Endometrium (tissue), 2 donors: ENCODE measurements around the gene C9orf152.
"Not testable (repeated sequence)": the region's sequence is repeated elsewhere in the genome, so short reads cannot be mapped to it uniquely, and the experiment has no call there.

Experiments
- FAIRE-seq: peaks from 2 replicates; lab custom pipeline; 2012; peaks lifted over from hg19 to GRCh38; lab: Jason Lieb, UNC
- donor health status: control.
- donor health status: control.

Gene C9orf152

DNA sequence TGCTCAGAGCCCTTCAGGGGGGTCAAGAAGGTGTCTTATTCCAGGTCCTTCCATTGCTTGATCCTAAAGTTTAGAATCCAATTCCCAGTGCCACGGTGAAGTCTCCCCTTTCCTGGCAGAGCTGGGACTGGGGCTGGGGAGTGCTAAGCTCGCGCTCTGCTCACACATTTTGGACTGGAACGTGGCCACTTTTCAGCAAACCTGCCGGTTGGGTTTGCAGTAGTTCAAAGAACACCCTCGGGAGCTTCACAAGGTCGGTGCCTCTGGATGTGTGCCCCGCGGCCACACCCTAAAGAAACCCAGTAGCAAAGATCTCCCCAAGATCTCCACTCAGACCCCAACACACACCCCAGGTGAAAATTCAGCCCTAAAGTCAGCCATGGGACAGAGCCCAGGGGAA lies at the start of gene C9orf152:
Gene C9orf152 (minus strand): TSS at position 129 of the 400 bp plus-strand sequence. CDS start 580 bp downstream, outside the sequence.
- FAIRE-seq = no peak

- no peak for FAIRE-seq
Observed at GRCh38 chr9:110257097-110257841, 49.3 kb upstream of the C9orf152 start.

DNA sequence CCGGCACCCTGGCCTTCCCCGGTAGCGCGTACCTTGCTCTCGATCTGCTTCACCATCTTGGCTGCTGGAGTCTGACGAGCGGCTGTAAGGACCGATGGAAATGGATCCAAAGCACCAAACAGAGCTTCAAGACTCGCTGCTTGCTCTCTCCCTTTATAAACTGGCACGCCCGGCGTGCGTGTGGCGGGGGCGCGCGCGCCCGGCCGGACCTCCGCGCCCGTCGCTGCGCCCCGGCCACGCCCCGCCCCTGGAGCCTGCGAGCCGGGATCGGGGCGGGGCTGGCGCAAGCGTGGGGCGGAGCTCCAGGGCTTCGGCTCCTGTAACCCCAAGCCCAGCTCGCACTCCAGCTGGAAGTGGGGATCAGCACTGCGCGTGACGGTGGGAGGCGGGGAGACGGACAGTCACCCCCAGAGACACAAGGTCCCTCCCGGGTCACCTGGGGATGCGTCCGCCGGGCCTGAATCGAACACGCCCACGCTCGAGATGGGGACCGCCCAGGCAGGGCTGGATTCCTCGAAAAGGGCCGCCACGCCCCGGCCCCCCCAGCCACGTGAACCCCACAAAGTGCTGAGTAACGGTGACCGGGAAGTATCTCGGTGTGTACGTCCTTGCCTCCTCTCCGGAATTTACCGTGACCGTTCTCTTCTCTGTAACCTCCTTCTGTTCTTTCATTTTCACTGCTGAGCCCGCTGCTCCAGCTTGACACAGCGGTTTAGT lies 48.6 kb upstream of the C9orf152 start, which contains the start of gene TXN:
Gene TXN (minus strand): TSS at position 128 of the 717 bp plus-strand sequence. CDS start 72 bp downstream, at position 56.
- FAIRE-seq = no peak

- no peak for FAIRE-seq
Observed at GRCh38 chr9:110255463-110256379, 47.8 kb upstream of the C9orf152 start.

DNA sequence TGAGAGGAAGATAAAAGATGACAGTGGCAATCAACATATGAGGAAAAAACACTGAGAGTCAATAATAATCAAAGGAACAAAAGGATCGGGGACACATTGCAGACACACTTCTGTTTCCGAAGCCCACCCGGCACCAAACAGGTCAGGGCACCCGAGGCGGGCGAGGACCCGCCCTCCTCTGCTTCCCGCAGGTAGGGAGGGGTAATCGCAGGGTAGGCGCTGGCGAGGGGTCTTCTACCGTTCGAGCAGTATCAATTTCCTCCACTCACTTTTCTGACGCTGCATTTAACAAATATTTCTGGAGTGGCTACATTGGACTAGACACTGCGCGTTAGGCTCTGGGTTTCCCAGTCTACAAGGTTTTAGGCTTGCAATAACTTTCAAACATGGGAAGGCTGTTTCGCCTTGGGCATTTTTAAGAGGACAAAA lies 47.1 kb upstream of the C9orf152 start:
- no peak for FAIRE-seq

DNA sequence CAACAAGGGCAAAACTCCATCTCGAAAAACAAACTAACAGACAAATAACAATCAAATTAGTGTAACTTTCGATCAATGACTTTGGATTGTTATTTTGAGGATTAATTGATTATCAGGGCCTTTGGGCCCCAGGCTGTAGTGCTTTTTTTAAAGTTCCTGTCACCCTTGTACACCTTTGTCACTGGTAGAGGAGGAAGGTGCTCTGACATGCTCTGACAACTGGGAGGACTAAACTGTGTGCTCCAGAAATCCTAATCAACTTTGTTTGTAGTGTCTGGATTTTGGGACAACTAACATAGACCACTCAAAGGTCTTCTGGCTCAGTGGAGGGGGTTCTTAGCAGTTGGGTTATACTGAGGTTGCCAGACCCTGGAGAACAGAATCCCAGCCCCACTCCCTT lies 46.5 kb upstream of the C9orf152 start:
- no peak for FAIRE-seq

DNA sequence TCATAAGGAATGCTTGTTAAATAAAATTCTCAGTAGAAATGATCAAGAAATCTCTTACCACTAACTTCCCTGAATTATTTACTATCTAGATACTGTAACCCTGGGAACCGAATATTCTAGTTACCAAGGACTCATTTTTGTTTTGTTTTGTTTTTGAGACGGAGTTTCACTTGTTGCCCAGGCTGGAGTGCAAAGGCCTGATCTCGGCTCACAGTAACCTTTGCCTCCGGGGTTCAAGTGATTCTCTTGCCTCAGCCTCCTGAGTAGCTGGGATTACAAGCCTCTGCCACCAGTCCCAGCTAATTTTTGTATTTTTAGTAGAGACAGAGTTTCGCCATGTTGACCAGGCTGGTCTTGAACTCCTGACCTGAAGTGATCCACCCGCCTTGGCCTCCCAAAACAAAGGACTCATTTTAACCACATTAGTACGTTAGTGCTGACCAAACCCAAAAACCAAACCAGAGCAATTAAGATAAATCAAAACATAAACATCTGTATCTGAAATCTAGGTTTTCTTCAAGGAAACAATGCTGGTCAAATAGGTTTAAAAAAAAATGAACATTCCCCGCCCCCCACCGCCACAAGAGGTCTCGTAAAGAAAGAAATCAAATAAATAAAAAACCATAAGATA lies 44.7 kb upstream of the C9orf152 start:
- no peak for FAIRE-seq

DNA sequence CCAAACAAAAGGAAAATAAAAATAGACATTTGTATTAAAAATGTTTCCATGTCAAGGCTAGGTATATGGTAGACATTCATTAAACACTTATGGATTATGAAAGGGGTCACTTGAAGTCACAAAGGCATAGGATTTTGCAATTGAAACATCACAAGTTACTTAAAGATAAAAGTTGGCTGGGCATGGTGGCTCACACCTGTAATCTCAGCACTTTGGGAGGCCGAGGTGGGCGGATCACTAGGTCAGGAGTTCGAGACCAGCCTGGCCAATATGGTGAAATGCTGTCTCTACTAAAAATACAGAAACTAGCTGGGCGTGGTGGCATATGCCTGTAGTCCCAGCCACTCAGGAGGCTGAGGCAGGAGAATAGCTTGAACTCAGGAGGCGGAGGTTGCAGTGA lies 43.8 kb upstream of the C9orf152 start:
- not testable (repeated sequence) for FAIRE-seq

GRCh38 chr9:110251212-110251611 lies 43.3 kb upstream of the C9orf152 start:
- FAIRE-seq = peak; percentile 29

GRCh38 chr9:110249603-110250002 lies 41.6 kb upstream of the C9orf152 start:
- FAIRE-seq = no peak

DNA sequence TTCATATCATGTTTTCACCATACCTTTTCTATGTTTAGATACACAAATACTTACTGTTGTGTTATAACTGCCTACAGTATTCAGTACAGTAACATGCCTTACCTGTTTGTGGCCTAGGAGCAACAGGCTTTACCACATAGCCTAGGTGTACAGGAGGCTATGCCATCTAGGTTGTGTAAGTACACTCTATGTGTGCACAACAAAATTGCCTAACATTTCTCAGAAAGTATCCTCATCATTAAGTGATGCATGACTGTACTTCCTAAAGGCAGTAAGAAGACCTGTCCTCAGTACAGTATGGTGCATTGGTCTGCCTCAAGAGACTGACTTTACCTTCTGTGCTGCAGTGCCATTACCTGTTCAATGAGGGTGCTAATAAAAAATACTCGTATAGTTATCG lies 40.4 kb upstream of the C9orf152 start:
- FAIRE-seq = no peak

GRCh38 chr9:110246214-110246613 lies 38.3 kb upstream of the C9orf152 start:
- FAIRE-seq = no peak

DNA sequence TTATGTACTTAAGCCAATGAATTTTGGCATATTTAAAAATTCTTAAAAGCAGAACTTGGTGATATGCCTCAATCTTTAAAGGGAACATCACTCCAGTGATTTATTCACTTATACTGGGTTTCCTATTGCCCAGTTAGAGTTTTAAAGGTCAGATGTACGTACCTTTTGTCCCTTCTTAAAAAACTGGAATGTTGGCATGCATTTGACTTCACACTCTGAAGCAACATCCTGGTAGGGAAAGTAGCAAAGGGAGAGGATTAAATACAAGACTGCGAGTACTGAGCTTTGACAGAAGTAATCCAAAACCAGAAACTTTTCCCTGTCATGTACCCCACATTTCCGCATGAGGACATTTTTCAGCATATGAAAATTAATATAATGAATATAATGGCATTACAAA lies 36.7 kb upstream of the C9orf152 start:
- FAIRE-seq = no peak

DNA sequence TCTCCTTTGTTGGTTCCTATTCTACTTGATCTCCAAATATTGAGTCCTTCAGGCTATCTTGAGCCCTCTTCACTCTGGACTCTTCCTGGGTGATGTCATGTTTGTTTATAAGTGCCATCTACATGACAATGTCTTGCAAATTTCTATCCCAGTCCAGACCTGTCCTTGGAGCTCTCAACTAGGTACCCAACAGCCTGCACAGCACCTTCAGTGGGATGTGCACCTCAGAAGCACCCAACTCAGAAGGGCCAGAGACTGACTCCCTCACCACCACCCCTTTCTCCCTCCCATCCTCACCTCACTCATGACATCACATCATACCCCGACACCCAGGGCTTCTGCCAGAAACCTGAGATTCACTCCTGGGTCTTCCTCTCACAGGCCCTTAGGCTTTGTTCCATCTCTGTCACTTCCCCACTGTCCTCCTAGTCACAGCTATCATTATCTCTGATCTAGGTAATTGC lies 33.9 kb upstream of the C9orf152 start:
- FAIRE-seq = no peak

DNA sequence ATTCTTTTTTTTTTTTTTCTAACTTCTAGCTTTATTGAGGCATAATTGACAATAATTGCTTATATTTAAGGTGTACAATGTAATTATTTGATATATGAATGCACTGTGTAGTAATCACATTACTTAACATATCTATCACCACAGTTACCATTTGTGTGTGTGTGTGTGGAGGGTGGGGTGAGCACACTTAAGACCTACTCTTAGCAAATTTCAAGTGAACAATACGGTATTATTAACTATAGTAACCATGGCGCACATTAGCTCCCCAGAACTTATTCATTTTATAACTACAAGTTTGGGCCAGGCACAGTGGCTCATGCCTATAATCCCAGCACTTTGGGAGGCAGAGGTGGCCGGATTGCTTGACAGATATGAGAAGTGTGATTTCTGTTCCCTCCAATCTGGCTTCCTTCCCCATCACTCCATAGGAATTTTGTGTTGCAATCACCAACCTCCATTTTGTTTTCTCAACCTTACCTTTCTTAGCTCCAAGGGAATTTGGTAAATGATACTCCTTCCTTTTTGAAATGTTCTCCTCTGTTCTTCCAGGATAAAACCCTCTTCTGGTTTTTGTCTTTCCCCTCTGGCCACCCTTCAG lies 33.4 kb upstream of the C9orf152 start:
- no peak for FAIRE-seq

DNA sequence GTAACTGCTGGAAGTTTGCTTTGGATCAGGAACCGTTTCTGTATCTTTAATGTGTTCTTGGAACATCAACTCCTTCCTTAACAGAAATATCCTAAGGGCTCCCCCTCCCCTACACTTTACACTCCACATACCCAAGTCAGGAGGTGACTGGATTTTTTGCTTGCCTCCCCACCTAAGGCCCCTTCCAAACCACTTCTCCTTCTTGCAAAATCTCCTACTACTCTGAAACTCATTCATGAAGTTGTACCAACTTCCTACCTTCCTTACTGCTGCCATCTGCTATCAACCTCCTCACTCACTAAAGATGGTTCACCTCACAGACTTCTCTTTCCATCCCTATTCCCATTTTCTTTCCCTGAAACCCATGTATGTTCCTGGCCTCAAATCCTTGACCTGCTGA lies 32.2 kb upstream of the C9orf152 start:
- no peak for FAIRE-seq

GRCh38 chr9:110228321-110228720 lies 20.4 kb upstream of the C9orf152 start:
- FAIRE-seq = no peak

DNA sequence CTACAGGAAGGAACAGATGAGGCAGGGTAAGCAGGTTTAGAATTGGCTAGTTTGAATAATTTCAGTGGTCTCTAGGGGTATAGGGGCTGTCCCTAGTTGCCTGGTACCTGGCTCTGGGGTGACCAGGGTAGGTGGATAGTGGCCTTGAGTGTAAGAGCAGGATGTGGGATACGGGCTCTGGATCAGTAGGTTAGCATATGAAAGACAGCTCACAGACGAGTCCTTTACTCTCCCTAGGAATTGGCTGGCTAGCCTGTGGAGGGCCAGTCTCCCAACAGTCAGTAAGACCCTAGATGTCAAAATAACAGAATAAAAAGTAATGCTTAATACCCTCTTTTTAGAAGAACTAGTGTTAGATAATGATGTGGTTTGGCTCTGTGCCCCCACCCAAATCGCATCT lies 16.6 kb upstream of the C9orf152 start:
- no peak for FAIRE-seq

DNA sequence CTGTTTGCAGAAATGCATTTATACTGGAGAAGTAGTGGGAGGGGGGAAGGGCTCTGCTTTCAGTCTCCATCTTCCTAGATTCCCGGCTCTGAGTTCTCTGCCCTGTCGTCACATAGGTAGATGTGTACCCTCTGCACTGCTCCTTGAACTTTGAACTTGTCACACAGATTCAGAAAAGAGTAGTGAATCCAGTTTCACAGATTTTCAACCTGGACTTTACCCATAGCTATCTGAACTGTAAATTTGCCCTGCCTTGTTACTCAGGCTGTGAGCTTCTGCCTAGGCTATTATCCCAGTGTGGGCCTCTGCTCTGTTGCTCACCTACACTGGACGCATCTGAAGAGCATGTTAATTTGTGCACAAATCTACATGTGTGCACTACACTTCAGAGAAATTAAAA lies 12.8 kb upstream of the C9orf152 start:
- no peak for FAIRE-seq

GRCh38 chr9:110217656-110218099 lies 9.7 kb upstream of the C9orf152 start:
- peak; percentile 76 for FAIRE-seq
